HCT116 (cell line): ENCODE results near the gene LIN52.

ENCODE experiments used
- CEBPB ChIP-seq: IDR thresholded peaks from 2 replicates; pipeline ENCODE4 v1.6.1; 2012; ENCODE audit warnings: low read depth
- CTCF ChIP-seq, 3 experiments: fragments of 200-600 bp in 1 of 3; sonication (generic) in 1 of 3; IDR thresholded peaks in 2 of 3; conservative IDR thresholded peaks in 1 of 3; 2 replicates each; pipeline ENCODE4 v1.5.1; 2012 to 2017; ENCODE audit warnings: low read depth in 2 of 3, low read length in 2 of 3, antibody characterized with exemption in 1 of 3, borderline replicate concordance in 1 of 3, control low read depth in 1 of 3, mild to moderate bottlenecking in 1 of 3, mixed read lengths in 1 of 3, mixed run types in 1 of 3, moderate library complexity in 1 of 3; ENCODE audit not compliant: insufficient read depth in 1 of 3
- EZH2 ChIP-seq: fragments of 200-600 bp; sonication (generic); IDR thresholded peaks from 2 replicates; pipeline ENCODE4 v1.6.1; 2017; ENCODE audit warnings: antibody characterized with exemption, mixed run types
- MAX ChIP-seq: IDR thresholded peaks from 2 replicates; pipeline ENCODE4 v1.6.1; 2012
- POLR2A ChIP-seq: IDR thresholded peaks from 2 replicates; pipeline ENCODE4 v1.7.0; 2011; ENCODE audit warnings: borderline replicate concordance; ENCODE audit not compliant: insufficient read depth, insufficient read length; ENCODE audit errors: extremely low read depth
- RAD21 ChIP-seq: IDR thresholded peaks from 2 replicates; pipeline ENCODE4 v1.6.1; 2012; ENCODE audit warnings: low read depth, mild to moderate bottlenecking
- REST ChIP-seq: IDR thresholded peaks from 2 replicates; pipeline ENCODE4 v1.6.1; 2012; ENCODE audit warnings: low read depth
- SP1 ChIP-seq: IDR thresholded peaks from 2 replicates; pipeline ENCODE4 v1.6.1; 2012; ENCODE audit warnings: low read depth
- TCF7L2 ChIP-seq: IDR thresholded peaks from 2 replicates; pipeline ENCODE4 v1.7.0; 2011; ENCODE audit warnings: borderline replicate concordance, inconsistent platforms; ENCODE audit not compliant: insufficient read depth, insufficient read length; ENCODE audit errors: extremely low read depth

GRCh38 chr14:74237441-74237840, 152.7 kb downstream of the LIN52 start:
- TF ChIP-seq EZH2 (no peak), CEBPB (no peak), POLR2A (no peak), RAD21 (no peak), CTCF (IDR thresholded peaks at IDR 0.05 in 2 of 3, conservative IDR thresholded peaks at IDR 0.05 in 1 of 3; ENCODE audit: borderline replicate concordance in 1 of 3, insufficient read depth in 1 of 3, low read depth in 2 of 3, low read length in 2 of 3) (no peak), MAX (no peak), SP1 (no peak), REST (no peak), TCF7L2 (no peak)
